Activated naive CD8-positive, alpha-beta T cell treated with anti-CD3 and anti-CD28 coated beads, Interleukin-2, amount 50 U/mL, for 24 hours (primary cell): ENCODE results near the gene RAB3GAP1.

Source experiments
- ATAC-seq: fragments of 150-1000 bp; cut with Tn5 transposase; one replicate; pipeline ENCODE4 v1.10.0; 2021
- DNase-seq: peaks from one replicate; pipeline ENCODE4 v3.0.0; 2021
- H3K27ac Mint-ChIP-seq: one replicate; pipeline ENCODE4 v1.8.0; 2021; ENCODE audit warnings: mild to moderate bottlenecking, mixed read lengths
- H3K27me3 Mint-ChIP-seq: one replicate; pipeline ENCODE4 v1.8.0; 2021; ENCODE audit warnings: mixed read lengths
- H3K36me3 Mint-ChIP-seq: one replicate; pipeline ENCODE4 v1.8.0; 2021; ENCODE audit warnings: low read depth, mixed read lengths
- H3K4me1 Mint-ChIP-seq: one replicate; pipeline ENCODE4 v1.8.0; 2021; ENCODE audit warnings: mixed read lengths
- H3K4me3 Mint-ChIP-seq: one replicate; pipeline ENCODE4 v1.8.0; 2021; ENCODE audit warnings: mild to moderate bottlenecking, moderate library complexity, mixed read lengths
- H3K9me3 Mint-ChIP-seq: one replicate; pipeline ENCODE4 v1.8.0; 2021; ENCODE audit warnings: mixed read lengths

RAB3GAP1 gene

GRCh38 chr2:135175177-135175576, 123.1 kb downstream of the RAB3GAP1 start:
- DNase-seq, result no peak
- H3K4me3 Mint-ChIP-seq, result no peak overlapping the region
- peaks cover 47% of the 10 kb centered on the region for H3K36me3 Mint-ChIP-seq
- peaks cover 5% of the 10 kb centered on the region for H3K9me3 Mint-ChIP-seq
- H3K27ac Mint-ChIP-seq, result no peak overlapping the region
- ATAC-seq, result no peak
- no peaks in the 10 kb centered on the region for H3K27me3 Mint-ChIP-seq
- no peaks in the 10 kb centered on the region for H3K4me1 Mint-ChIP-seq

GRCh38 chr2:135179689-135180088, 127.6 kb downstream of the RAB3GAP1 start:
- ATAC-seq (no peak), DNase-seq (no peak)
- Mint-ChIP-seq H3K36me3 (peaks cover 27% of the 10 kb centered on the region), H3K9me3 (peaks cover 5% of the 10 kb centered on the region), H3K4me3 (no peak overlapping the region), H3K4me1 (no peaks in the 10 kb centered on the region), H3K27me3 (no peaks in the 10 kb centered on the region), H3K27ac (no peak overlapping the region)

- no peaks in the 10 kb centered on the region for H3K9me3 Mint-ChIP-seq
Measured at GRCh38 chr2:135182190-135182589, 130.1 kb downstream of the RAB3GAP1 start.

GRCh38 chr2:135182601-135183000, 130.5 kb downstream of the RAB3GAP1 start:
- DNase-seq (no peak), ATAC-seq (no peak)
- Mint-ChIP-seq H3K9me3 (no peaks in the 10 kb centered on the region), H3K36me3 (peaks cover 5% of the 10 kb centered on the region), H3K4me1 (no peaks in the 10 kb centered on the region), H3K27me3 (no peaks in the 10 kb centered on the region), H3K27ac (no peak overlapping the region), H3K4me3 (no peak overlapping the region)

More at GRCh38 chr2:135182190-135182589, 130.1 kb downstream of the RAB3GAP1 start:
- no peaks in the 10 kb centered on the region for H3K27me3 Mint-ChIP-seq
- no peak overlapping the region for H3K27ac Mint-ChIP-seq
- H3K36me3 Mint-ChIP-seq, result peaks cover 7% of the 10 kb centered on the region
- no peak overlapping the region for H3K4me3 Mint-ChIP-seq
- DNase-seq (no peak), ATAC-seq (no peak)
- no peaks in the 10 kb centered on the region for H3K4me1 Mint-ChIP-seq

- H3K27me3 Mint-ChIP-seq, result no peaks in the 10 kb centered on the region
- H3K9me3 Mint-ChIP-seq, result peaks cover 4% of the 10 kb centered on the region
- no peak for ATAC-seq
- H3K36me3 Mint-ChIP-seq, result peaks cover 5% of the 10 kb centered on the region
- DNase-seq, result no peak
- no peak overlapping the region for H3K4me3 Mint-ChIP-seq
- H3K27ac Mint-ChIP-seq, result no peak overlapping the region
- H3K4me1 Mint-ChIP-seq, result no peaks in the 10 kb centered on the region
Measured at GRCh38 chr2:135183822-135184221, 131.7 kb downstream of the RAB3GAP1 start.

GRCh38 chr2:135186054-135186453, 134.0 kb downstream of the RAB3GAP1 start:
- no peak overlapping the region for H3K4me3 Mint-ChIP-seq

GRCh38 chr2:135187270-135187669, 135.2 kb downstream of the RAB3GAP1 start:
- no peak for ATAC-seq
- H3K4me1 Mint-ChIP-seq, result no peaks in the 10 kb centered on the region

More at GRCh38 chr2:135186054-135186453, 134.0 kb downstream of the RAB3GAP1 start:
- Mint-ChIP-seq H3K27ac (no peak overlapping the region), H3K36me3 (peaks cover 2% of the 10 kb centered on the region), H3K9me3 (peaks cover 20% of the 10 kb centered on the region), H3K27me3 (no peaks in the 10 kb centered on the region), H3K4me1 (no peaks in the 10 kb centered on the region)
- ATAC-seq, result no peak
- no peak for DNase-seq

GRCh38 chr2:135189148-135189547, 137.1 kb downstream of the RAB3GAP1 start:
- Mint-ChIP-seq H3K9me3 (peaks cover 38% of the 10 kb centered on the region), H3K4me1 (no peaks in the 10 kb centered on the region), H3K27ac (no peak overlapping the region), H3K27me3 (no peaks in the 10 kb centered on the region), H3K36me3 (peaks cover 6% of the 10 kb centered on the region), H3K4me3 (no peak overlapping the region)
- ATAC-seq (no peak), DNase-seq (no peak)

More at GRCh38 chr2:135187270-135187669, 135.2 kb downstream of the RAB3GAP1 start:
- no peak for DNase-seq
- Mint-ChIP-seq H3K9me3 (peaks cover 26% of the 10 kb centered on the region), H3K27ac (no peak overlapping the region), H3K4me3 (no peak overlapping the region), H3K27me3 (no peaks in the 10 kb centered on the region), H3K36me3 (peaks cover 5% of the 10 kb centered on the region)

- DNase-seq (no peak), ATAC-seq (no peak)
- Mint-ChIP-seq H3K9me3 (peaks cover 42% of the 10 kb centered on the region), H3K4me1 (no peaks in the 10 kb centered on the region), H3K27ac (no peak overlapping the region), H3K27me3 (no peaks in the 10 kb centered on the region), H3K4me3 (no peak overlapping the region), H3K36me3 (peaks cover 7% of the 10 kb centered on the region)
Measured at GRCh38 chr2:135190799-135191198, 138.7 kb downstream of the RAB3GAP1 start.

GRCh38 chr2:135198481-135198880, 146.4 kb downstream of the RAB3GAP1 start:
- no peaks in the 10 kb centered on the region for H3K4me1 Mint-ChIP-seq
- no peak overlapping the region for H3K27ac Mint-ChIP-seq
- H3K4me3 Mint-ChIP-seq, result no peak overlapping the region
- DNase-seq, result no peak
- no peak for ATAC-seq
- H3K36me3 Mint-ChIP-seq, result peaks cover 6% of the 10 kb centered on the region
- peaks cover 6% of the 10 kb centered on the region for H3K9me3 Mint-ChIP-seq
- H3K27me3 Mint-ChIP-seq, result no peaks in the 10 kb centered on the region

- no peak for DNase-seq
- Mint-ChIP-seq H3K27ac (no peak overlapping the region), H3K27me3 (no peaks in the 10 kb centered on the region), H3K36me3 (peaks cover 8% of the 10 kb centered on the region), H3K4me3 (no peak overlapping the region), H3K9me3 (no peaks in the 10 kb centered on the region), H3K4me1 (no peaks in the 10 kb centered on the region)
- ATAC-seq, result no peak
Measured at GRCh38 chr2:135202751-135203150, 150.7 kb downstream of the RAB3GAP1 start.

- H3K4me3 Mint-ChIP-seq, result no peak overlapping the region
Measured at GRCh38 chr2:135203944-135204343, 151.9 kb downstream of the RAB3GAP1 start.

GRCh38 chr2:135208016-135208415, 155.9 kb downstream of the RAB3GAP1 start:
- no peak for ATAC-seq
- Mint-ChIP-seq H3K27me3 (no peaks in the 10 kb centered on the region), H3K9me3 (no peaks in the 10 kb centered on the region), H3K27ac (no peak overlapping the region), H3K4me1 (no peaks in the 10 kb centered on the region), H3K36me3 (peaks cover 3% of the 10 kb centered on the region), H3K4me3 (no peak overlapping the region)
- DNase-seq, result no peak

More at GRCh38 chr2:135203944-135204343, 151.9 kb downstream of the RAB3GAP1 start:
- Mint-ChIP-seq H3K9me3 (no peaks in the 10 kb centered on the region), H3K27ac (no peak overlapping the region), H3K4me1 (no peaks in the 10 kb centered on the region), H3K36me3 (peaks cover 8% of the 10 kb centered on the region), H3K27me3 (no peaks in the 10 kb centered on the region)
- DNase-seq (no peak), ATAC-seq (no peak)

- H3K27ac Mint-ChIP-seq, result no peak overlapping the region
- H3K4me1 Mint-ChIP-seq, result no peaks in the 10 kb centered on the region
- DNase-seq, result no peak
- no peak overlapping the region for H3K4me3 Mint-ChIP-seq
- ATAC-seq, result no peak
- no peaks in the 10 kb centered on the region for H3K27me3 Mint-ChIP-seq
- no peaks in the 10 kb centered on the region for H3K9me3 Mint-ChIP-seq
- peaks cover 7% of the 10 kb centered on the region for H3K36me3 Mint-ChIP-seq
Measured at GRCh38 chr2:135212757-135213156, 160.7 kb downstream of the RAB3GAP1 start.

- H3K9me3 Mint-ChIP-seq, result no peaks in the 10 kb centered on the region
- H3K4me3 Mint-ChIP-seq, result no peak overlapping the region
- peaks cover 7% of the 10 kb centered on the region for H3K36me3 Mint-ChIP-seq
- ATAC-seq (no peak), DNase-seq (no peak)
- no peaks in the 10 kb centered on the region for H3K27me3 Mint-ChIP-seq
- H3K4me1 Mint-ChIP-seq, result no peaks in the 10 kb centered on the region
- H3K27ac Mint-ChIP-seq, result no peak overlapping the region
Measured at GRCh38 chr2:135218426-135218825, 166.3 kb downstream of the RAB3GAP1 start.

GRCh38 chr2:135219226-135219625, 167.1 kb downstream of the RAB3GAP1 start:
- Mint-ChIP-seq H3K36me3 (peaks cover 7% of the 10 kb centered on the region), H3K4me3 (no peak overlapping the region), H3K27me3 (no peaks in the 10 kb centered on the region), H3K27ac (no peak overlapping the region), H3K9me3 (no peaks in the 10 kb centered on the region), H3K4me1 (no peaks in the 10 kb centered on the region)
- DNase-seq (no peak), ATAC-seq (no peak)
